ENCODE data around the gene ZNF438.
A peak's percentile ranks its signal among the peaks of the same experiment; 100 is the strongest.
"Not testable (repeated sequence)": the region's sequence is repeated elsewhere in the genome, so short reads cannot be mapped to it uniquely, and the experiment has no call there.

Gene ZNF438, protein sequence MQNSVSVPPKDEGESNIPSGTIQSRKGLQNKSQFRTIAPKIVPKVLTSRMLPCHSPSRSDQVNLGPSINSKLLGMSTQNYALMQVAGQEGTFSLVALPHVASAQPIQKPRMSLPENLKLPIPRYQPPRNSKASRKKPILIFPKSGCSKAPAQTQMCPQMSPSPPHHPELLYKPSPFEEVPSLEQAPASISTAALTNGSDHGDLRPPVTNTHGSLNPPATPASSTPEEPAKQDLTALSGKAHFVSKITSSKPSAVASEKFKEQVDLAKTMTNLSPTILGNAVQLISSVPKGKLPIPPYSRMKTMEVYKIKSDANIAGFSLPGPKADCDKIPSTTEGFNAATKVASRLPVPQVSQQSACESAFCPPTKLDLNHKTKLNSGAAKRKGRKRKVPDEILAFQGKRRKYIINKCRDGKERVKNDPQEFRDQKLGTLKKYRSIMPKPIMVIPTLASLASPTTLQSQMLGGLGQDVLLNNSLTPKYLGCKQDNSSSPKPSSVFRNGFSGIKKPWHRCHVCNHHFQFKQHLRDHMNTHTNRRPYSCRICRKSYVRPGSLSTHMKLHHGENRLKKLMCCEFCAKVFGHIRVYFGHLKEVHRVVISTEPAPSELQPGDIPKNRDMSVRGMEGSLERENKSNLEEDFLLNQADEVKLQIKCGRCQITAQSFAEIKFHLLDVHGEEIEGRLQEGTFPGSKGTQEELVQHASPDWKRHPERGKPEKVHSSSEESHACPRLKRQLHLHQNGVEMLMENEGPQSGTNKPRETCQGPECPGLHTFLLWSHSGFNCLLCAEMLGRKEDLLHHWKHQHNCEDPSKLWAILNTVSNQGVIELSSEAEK

DNA sequence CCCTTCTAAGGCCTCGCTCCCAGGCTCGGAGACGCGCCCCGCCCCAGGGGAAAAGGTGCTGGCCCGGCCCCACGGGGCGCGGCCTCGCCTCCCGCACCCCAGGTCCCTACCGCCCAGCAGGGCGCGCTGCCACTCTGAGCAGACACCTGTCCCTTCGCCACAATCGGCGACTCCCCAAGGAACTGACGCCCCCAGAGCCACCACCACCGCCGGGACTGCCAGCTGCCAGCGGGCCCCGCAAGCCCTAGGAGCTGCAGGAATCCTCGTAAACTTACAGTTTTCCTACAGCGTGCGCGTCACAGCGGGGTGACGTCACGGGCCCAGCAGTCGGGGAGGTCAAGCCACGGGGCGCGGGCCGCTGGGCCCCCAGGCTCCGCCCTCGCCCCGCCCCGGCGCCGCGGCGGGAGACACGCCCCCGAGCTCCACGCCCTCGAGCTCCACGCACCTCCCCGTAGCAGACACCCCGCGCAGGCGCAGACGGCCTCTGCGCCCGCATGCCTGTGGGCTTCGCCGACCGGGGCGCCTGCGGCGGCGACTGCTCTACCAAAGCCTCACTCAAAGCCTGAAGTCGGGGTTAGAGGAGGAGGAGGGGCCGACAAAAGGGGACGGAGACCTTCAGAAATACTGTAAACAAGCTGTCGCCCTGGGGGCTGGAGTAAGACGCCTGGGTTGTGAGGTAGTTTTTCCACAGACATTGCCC, at the start of gene ZNF438:
ZNF438 (minus strand) TSS at position 308 of the 700 bp plus-strand sequence. CDS start 154,831 bp downstream, outside the sequence.
- DNase-seq, result peak; percentile 75 to 93 (median 88)

DNA sequence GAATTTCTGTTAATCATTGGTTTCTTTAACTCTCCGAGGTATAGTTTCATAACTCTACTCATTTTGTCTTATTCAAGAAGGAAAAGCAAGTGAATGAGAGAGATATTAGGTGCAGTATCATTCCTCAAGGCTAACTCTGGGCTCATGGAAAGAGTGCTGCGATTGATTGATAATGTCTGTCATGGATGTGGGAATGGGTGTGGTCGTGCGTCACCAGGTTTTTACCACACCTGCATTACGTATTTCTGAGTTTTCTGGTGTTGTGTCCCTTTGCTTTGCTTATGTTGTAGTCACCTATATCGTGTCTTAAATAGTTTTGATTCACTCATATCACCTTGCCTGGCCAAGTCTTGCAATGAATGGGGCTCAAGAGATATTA, 44.9 kb upstream of the ZNF438 start:
- no peak for DNase-seq

DNA sequence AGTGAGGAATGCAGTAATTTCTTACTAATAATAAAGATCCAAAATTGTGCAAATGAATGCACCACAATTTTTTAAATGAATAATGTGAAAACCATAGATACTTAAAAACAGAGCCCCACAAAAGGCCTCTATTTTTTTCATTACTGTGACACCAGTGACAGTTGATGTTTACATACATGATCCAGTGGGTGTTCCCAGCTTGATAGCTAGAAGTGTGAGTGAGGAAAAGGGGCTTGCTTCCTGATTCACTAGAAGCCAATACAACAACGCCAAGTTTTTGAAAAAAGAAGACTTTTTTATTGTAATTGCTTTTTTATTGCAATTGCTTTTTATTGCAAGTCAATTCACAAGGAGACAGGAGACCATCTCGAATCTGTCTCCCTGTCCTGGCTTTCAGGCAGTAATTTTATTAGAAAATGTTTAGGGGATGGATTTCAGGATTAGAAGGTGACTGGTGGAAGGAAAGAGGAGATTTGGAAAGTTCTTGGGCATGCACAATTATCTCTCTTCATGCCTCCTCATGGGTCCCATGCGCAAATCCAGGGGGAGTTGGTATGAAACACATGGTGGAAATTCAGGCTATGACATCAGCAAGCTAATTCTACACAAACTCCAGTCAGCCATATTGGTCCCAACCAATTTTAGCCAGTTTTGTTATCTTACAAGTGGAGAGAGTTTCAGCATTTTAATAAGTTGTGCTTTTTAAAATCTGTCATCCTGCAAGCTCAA, 44.4 kb upstream of the ZNF438 start:
- no peak for DNase-seq

DNA sequence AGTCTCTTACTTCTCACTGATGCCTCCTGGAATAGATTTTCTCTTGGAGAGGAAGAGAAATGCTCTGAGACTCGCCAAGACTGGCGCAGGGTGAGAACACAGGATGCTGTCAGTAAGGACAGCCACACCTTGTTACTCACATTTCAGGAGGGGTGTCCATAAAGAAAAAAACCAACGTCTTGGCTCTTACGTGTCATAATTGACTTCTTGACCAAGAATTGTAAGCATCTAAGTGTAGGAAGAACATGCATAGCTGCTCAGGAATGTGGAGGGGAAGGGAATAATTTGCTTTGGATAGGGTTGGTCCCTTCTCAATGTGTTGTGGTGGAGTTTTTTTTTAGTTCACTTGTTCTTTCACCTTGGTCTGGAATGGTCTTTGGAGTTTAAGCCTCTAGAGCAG, 43.8 kb upstream of the ZNF438 start:
- DNase-seq, result no peak

DNA sequence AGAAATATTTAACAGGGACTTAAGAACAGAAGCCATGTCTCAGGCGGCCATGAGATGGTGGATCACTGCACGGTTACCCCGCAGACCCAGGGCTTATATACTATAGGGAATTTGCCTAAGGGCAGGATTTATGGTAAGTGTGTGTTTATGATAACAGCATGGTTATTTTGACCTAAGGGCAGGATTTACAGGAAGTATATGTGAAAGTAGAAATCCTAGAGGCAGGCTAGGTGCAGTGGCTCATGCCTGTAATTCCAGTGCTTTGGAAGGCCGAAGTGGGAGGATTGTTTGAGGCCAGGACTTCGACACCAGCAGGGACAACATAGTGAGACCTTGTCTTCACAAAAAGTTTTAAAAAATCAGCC, 43.0 kb upstream of the ZNF438 start:
- DNase-seq, result no peak

DNA sequence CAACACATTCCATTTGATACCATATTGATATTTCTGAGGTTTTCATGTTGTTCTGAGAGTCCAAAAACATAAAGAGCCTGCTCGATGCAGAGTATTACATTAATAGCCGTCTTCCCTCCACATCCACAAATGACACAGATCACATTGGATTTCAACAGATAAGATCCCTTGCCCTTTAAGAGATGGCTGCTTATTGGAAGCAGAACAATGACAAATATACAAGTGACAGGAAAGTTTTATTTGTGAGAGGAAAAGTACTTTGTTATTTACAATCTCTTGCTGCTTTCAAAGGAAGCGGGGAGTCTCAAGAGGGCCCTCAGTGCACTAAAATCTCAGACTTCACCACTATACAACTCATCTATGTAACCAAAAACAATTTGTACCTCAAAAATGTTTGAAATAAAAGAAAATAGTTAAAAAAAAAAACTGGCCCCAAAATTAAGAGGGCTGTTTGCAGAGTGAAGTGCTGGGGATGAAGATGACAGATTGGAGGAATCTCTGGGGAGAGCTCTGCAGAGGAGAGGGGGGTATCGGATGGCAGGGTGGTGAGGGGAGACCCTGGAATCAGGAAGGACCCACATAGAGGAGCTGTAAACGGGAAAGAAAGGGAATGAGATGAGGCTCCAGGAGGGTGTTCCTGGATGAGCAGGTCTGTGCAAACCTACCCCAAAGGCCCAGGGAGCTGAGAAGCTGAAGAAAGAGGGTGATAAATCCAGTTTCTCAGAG, 42.5 kb upstream of the ZNF438 start:
- no peak for DNase-seq

DNA sequence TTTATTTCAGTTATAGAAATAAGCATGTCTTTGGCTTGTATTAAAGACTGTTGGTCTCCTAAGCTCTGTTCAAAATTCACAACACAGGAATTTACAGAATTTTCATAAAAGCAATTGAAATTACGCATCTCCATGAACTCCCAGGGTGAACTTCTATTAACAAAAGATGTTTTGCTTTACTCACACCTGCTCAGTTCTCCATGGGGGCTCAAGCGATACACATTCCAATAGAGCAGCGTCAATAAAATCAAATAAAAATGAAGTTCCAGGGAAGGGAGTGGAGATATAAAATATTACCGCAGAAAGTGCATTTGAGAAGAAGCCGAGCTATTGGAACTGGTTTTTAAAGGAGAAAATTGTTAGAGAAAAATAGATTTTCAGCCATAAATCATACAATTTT, 41.5 kb upstream of the ZNF438 start:
- no peak for DNase-seq

DNA sequence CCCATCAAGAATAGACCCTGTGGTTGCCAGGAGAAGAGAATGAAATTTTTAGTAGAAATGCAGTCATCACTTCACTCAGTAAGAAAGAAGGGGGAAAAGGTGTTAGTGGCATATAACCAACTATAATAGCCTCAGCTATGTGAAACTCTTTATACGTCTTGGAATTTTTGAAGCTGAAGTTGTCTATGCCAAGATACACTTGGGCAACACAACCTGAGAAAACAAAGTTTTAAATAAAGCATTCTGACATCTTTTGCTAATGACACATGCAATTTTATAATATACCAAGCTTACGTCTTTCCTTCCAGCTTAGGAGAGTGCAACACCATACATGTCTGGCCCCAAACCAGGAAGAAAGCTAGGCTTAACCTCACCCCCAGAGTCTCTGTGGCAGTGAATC, 40.8 kb upstream of the ZNF438 start:
- no peak for DNase-seq

DNA sequence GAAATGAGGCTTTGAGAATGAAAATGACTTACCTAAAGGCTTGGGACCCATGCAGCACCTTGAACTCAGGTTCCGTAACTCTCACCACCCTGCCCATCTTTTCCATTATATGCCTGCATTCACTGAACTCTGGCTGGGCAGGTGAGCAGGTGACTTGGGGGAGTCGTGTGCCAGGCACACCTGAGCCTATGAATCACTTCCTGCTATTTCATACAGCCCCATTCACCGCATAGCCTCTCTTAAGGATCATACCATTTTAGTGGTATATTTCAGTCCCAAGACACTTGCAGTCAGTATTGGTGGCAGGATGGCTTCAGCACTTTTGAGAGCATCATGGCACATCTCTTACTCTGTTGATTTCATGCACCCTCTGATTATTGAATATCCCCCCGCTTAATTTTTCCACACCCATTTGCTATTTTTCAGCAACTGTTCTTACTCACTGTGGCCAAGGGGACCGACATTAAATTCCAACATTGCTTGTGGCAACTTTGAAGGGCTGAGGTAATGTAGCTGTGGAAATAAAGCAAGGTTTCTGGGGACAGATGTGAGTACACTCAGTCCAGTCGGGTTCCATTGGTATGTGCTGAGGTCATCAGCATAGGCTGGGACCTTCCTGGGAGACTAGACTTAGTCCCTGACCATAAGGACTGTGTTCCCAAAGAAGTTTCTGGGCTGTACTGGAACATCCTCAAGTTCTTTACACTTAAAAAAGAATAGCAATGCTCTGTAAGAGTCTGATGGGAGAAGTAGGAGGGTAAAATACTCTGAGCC, 39.8 kb upstream of the ZNF438 start:
- no peak for DNase-seq

DNA sequence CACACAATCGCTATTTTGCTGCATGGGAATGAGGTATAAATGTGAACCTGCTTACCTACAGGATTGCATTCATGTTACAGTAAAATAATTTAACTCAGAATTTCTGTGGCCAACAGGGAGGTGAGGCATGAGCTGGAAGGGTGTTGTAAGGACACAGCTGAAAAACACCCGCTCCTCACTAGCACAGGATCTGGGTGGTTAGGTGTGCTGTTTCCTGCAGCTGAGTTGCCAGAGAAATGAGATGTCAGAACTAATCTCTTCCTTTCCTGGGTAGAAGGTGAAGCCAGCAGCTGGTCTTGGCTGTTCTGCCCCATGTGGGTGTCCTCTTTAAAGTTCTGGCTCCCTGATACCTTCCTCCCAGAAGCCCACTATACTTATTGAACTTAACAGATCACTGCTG, 39.0 kb upstream of the ZNF438 start:
- no peak for DNase-seq

DNA sequence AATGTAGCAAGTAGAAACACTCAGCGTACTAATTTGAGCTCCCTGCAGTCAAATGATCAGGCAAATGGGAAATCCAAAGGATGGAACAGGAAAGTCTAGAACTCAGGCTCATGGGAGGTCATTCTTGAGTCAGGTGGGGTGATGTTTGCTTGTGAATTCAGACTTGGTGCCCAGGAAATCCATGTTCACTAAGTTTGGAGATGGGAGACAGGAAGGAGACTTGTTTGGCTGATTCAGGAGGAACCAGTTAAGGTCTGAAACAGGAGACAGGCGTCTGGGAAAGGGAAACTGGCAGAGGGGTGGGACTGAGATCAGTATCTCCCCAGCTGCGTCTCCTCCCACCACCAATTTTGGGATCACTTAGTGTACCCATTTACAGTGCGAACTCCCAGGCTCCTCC, 38.4 kb upstream of the ZNF438 start:
- no peak for DNase-seq

DNA sequence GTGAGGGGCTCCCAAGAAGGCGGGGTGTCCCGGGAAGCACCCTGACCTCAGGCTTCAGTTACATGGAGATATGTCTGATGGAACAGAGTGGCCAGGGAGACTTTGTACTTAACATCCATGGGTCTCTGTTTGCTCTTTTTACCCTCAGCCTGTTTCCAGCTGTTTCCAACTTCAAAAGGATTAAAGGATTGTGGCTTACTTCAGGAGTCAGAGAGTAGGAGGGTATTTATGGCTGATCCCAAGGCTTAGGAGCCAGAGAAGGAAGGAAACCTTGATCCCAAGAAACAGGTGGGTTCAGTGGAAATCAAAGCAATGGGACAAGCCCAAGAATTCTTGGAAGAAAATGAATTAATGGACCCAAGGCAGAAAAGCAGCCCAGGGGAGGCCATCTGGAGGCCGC, 37.7 kb upstream of the ZNF438 start:
- no peak for DNase-seq

DNA sequence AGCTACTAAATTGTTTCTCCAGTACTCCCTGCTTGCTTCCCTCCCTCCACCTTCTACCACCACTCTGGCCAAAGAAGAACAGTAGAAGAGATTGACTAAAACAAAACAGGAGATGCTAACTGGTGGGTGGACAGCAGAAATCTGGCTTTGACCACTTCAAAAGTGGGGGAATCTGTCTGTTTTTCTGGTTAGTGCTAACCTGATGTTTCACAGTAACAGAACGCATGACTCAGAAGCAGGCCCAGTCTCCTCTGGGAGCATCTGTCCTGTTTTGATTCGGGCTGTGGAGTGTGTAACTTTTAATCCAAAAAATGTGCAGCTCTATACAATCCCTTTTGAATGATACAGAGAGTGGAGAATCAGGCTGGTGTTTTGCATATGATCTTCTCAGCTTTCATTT, 32.7 kb upstream of the ZNF438 start:
- DNase-seq, result no peak

DNA sequence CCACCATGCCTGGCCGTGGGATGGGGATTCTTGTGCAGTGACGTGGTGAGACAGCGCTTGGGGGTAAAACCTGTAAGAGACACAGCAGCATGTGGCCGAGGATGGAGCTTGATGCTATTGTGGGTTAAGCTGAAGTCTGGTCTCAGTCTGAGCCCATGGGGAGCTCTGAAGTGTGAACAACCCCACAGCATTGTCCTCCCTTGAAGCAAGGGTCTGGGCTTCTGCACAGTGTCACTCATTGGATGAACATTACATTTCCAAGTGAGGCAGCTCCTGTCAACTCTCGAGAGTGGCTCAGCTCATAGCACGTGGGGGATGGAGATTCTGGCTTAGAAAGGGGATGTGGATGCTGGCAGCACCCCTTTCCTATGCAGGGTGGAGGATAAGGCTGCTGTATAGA, 32.2 kb upstream of the ZNF438 start:
- DNase-seq, result no peak

DNA sequence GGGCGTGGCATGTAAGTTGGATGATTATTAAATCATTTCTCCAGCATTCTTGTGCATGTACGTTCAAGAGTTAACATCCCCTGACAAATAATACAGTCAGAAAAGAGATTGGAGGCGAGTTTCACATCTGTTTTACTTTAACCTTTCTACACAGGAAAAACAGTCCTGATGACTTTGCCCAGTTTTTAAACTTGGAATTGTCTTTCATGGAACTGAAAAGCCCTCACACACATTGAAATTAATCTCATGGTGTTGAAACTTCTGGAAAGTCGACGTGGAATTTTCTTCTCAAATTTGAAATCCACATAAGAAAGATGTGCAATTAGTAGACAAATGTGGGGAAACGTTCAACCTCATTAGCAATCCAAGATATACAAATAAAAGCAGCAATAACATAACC, 31.2 kb upstream of the ZNF438 start:
- no peak for DNase-seq

DNA sequence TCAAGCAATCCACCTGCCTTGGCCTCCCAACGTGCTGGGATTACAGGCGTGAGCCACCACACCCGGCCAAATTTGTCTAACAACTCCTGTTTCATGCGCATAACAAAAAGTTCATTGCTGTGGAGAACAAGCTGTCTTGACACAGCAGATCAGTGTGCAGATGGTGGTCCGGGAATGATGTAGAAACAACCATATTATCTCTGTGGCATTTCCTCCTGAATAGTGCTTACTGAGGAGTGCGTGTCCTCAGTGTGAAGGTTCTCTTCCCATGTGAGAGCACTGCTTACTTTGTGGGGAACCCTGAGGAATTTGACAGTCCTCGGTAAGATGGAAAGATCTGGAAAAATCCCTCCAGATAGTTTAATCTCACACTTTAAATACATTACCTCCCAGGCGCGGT, 30.3 kb upstream of the ZNF438 start:
- no peak for DNase-seq

DNA sequence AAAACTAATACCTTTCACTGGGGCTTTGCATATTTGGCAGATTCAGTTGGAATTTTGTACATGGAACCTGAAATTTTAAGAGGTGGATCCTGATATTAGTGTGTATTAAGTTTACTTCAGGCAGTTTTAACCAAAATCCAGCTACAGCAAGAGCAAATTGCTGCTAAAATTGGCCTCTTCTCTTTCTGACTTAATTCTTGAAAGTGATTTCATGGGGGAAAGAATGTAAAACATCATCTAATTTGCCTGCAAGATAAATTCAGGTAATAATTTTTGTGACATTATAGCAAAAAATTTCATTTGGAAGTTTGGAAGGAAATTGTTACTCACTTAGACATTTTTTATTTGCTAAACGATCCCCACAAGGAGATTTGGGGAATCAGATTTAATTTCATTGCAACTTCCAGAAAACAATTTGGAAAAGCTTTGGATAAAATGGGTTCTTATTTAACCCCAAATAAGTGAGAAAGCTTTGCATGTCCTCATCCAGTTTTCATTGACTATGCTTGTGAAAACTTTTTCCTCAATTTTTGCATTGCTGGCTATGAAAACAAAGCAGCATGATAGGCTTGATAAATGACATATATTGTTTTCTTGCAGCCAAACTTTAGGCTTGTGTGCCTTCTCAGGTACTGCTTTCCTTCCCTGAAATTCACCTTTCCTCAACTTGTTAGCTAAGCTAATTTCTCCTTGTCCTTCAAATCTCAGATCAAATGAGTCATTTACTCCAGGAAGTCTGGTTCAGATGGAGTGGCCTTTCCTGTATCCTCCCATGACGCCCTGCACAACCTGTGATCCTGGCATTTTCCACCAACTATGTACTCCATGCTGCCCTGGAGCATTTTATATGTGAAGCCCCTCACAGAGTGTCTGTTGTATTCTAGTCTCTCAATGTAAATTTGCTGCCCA, 27.4 kb upstream of the ZNF438 start:
- DNase-seq, result no peak

DNA sequence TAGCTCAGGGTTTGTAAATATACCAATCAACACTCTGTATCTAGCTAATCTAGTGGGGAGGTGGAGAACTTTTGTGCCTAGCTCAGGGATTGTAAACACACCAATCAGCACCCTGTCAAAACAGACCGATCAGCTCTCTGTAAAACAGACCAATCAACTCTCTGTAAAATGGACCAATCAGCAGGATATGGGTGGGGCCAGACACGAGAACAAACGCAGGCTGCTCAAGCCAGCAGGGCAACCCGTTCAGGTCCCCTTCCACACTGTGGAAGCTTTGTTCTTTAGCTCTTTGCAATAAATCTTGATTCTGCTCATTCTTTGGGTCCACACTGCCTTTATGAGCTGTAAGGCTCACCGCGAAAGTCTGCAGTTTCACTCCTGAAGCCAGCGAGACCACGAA, 25.0 kb upstream of the ZNF438 start:
- DNase-seq, result not testable (repeated sequence)

DNA sequence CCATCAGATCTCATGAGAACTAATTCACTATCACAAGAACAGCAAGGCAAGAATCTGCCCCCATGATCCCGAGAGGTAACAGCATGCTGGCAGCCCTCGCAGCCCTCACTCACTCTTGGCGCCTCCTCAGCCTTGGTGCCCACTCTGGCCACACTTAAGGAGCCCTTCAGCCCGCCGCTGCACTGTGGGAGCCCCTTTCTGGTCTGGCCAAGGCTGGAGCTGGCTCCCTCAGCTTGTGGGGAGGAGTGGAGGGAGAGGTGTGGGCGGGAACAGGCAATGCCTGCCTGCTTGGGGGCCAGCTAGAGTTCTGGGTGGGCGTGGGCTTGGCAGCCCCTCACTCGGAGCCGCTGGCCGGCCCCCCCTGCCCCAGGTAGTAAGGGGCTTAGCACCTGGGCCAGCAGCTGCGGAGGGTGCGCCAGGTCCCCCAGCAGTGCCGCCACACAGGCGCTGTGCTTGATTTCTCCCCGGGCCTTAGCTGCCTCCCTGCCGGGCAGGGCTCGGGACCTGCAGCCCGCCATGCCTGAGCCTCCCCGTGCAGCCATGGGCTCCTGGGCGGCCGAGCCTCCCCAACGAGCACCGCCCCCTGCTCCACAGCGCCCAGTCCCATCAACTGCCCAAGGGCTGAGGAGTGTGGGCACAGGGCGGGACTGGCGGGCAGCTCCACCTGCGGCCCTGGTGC, 24.0 kb upstream of the ZNF438 start:
- no peak for DNase-seq

DNA sequence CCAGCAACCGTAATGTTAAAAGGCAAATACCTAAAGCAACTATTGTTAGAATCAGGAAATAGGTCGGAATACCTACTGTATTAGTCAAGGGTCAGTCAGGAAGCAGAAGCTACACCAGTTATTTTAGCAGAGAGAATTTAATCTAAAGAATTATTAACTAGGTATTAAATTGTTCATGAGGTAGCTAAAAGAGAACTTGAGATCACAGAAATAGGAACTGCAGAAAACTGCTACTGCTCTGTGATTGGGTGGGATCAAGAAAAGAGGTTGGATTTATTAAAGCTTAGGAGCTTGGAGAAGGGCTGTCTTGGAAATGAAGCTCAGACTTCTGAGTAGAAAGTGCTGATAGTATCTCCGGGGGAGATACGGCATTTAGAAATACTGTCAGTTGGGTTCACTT, 20.0 kb upstream of the ZNF438 start:
- DNase-seq, result no peak
